Right kidney (tissue), 9 donors: ENCODE measurements around the gene ZNF267.
"Not testable (repeated sequence)": the region's sequence is repeated elsewhere in the genome, so short reads cannot be mapped to it uniquely, and the experiment has no call there.

ENCODE experiments used
- DNase-seq: peaks from one replicate; pipeline ENCODE4 v3.0.0-alpha.2; 2016
- long read RNA-seq, 8 donors: transcript quantifications; one replicate each; lab custom pipeline, GENCODE V29; 2026

Gene ZNF267
- long read RNA-seq, donor 1, full-length matches to known transcripts = 9 of 9 reads
- long read RNA-seq, donor 1, partial matches to known transcripts = 0 of 9 reads
- long read RNA-seq, donor 1, other reads (novel, unspliced or antisense) = 0 of 9 reads
- long read RNA-seq, donor 2, full-length matches to known transcripts = 6 of 6 reads
- long read RNA-seq, donor 2, partial matches to known transcripts = 0 of 6 reads
- long read RNA-seq, donor 2, other reads (novel, unspliced or antisense) = 0 of 6 reads
- long read RNA-seq, donor 3 = 0 reads
- long read RNA-seq, donor 4, full-length matches to known transcripts = 12 of 12 reads
- long read RNA-seq, donor 4, partial matches to known transcripts = 0 of 12 reads
- long read RNA-seq, donor 4, other reads (novel, unspliced or antisense) = 0 of 12 reads
- long read RNA-seq, donor 5, full-length matches to known transcripts = 3 of 3 reads
- long read RNA-seq, donor 5, partial matches to known transcripts = 0 of 3 reads
- long read RNA-seq, donor 5, other reads (novel, unspliced or antisense) = 0 of 3 reads
- long read RNA-seq, donor 6, full-length matches to known transcripts = 6 of 6 reads
- long read RNA-seq, donor 6, partial matches to known transcripts = 0 of 6 reads
- long read RNA-seq, donor 6, other reads (novel, unspliced or antisense) = 0 of 6 reads
- long read RNA-seq, donor 7 = 0 reads
- long read RNA-seq, donor 8, full-length matches to known transcripts = 7 of 7 reads
- long read RNA-seq, donor 8, partial matches to known transcripts = 0 of 7 reads
- long read RNA-seq, donor 8, other reads (novel, unspliced or antisense) = 0 of 7 reads

DNA sequence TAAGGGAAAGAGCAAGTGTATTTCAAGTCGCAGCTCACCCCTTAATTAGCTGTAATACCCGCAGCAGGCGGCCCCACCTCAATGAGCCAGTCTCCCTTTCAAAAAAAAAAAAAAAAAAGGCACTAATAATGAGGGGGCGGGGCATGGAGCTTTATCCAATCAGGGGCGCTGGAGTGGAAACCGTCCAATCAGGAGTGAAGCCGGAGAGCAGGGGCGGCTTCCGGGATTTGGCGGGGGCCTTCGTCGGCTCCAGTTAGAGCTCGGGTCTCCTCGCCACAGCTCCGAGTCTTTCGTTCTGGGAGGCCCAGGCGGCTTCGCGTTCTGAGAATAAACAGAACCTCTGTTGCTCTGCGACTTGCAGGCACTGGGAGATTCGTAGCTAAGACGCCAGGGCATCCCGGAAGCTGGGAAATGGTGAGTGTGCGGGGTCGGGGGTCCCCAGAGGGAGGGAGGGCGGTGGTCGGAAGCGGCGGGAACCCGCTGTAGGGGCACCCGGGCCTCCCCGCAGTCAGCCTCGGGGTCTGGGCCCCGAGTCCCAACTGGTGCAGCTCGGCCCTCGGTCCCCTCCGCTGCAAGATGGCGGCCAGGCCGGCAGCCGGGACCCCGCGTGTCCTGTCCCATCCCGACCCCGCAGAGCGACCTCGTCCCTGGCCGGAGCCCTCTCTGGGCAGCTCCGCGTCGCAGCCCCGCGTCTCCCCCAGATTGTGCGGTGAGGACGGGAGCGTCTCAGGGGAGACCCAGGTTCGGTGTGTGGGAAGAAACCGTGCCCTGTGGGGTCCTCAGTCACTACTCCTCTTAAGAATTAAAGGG, at the start of gene ZNF267:
Gene ZNF267, plus strand, starts transcription at position 252 of the 810 bp plus-strand sequence. Its CDS starts 160 bp downstream, at position 412.
- DNase-seq = peak; percentile 83

DNA sequence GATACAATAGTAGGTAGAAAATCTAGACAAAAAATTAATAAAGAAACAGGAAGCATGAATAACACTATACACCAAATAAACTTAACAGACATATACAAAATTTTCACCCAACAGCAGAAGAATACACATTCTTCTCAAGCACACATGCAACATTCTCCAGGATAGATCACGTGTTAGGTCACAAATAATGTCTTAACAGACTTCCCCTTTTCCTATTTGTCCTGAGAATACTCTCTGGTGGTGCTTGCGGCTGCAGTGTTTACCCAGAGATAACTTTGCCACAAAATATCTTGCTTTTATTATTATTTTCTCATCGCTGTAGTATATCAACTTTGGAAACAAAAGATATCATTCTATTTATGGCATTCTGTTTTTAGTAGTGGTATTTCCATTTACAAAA, 40.6 kb upstream of the ZNF267 start:
- DNase-seq = no peak

DNA sequence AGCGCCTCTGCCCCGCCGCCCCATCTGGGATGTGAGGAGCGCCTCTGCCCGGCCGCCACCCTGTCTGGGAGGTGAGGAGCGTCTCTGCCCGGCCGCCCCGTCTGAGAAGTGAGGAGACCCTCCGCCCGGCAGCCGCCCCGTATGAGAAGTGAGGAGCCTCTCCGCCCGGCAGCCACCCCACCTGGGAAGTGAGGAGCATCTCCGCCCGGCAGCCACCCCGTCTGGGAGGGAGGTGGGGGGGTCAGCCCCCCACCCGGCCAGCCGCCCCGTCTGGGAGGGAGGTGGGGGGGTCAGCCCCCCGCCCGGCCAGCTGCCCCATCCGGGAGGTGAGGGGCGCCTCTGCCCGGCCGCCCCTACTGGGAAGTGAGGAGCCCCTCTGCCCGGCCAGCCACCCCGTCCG, 37.2 kb upstream of the ZNF267 start:
- DNase-seq = not testable (repeated sequence)

DNA sequence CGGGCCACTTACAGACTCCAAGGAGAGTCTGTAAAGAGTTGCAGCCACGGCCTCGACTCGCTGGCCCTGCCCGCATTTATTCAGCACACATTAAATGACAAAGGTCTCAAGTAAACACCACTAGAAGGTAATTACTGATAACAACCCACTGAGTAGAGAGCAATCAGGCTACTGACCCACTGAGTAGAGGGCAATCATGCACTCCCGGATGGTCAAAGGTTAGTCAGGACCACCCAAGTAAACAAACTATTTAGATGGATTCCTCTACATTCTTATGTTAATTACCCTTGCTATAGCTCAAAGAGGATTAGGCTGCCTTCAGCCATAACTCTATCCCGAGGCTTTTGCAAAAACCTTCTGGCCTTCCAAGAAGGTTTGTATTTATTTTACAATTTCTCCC, 30.7 kb upstream of the ZNF267 start:
- no peak for DNase-seq

DNA sequence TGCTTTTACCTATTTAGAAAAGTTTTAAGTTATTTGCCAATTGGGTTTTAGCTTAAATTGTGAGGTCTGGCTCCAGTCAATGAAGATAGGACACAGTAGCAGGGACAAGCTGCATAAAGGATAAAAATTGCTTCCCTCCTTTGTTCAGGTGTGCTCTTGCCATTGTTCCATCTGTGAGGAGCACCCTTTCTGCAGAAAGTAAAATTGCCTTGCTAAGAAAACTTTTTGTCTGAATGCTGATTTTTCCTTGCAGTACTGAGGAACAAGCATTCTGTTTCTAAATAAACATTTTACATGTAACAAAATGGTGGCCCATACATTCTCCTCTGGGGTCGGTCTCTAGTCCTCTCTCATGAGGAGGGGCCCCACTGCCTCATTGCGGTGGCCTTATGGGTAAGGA, 25.0 kb upstream of the ZNF267 start:
- not testable (repeated sequence) for DNase-seq

DNA sequence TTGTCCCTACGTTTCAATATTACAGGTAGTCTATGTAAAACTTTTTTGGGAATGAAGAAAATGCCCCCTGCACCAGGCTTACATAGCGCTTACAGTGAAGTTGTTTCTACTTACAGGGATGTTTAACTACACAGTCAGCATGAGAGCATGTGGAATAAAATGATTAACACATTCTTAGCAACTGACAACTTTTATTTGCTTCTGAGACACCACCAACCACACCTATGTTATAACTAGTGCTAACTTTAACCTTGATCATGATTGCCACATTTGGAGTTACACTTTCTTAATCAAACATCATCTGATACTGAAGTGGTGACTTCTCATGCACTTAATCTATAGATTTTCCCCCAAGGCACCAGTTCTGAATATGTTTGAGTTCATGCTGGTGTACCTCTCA, 20.3 kb upstream of the ZNF267 start:
- DNase-seq = no peak

DNA sequence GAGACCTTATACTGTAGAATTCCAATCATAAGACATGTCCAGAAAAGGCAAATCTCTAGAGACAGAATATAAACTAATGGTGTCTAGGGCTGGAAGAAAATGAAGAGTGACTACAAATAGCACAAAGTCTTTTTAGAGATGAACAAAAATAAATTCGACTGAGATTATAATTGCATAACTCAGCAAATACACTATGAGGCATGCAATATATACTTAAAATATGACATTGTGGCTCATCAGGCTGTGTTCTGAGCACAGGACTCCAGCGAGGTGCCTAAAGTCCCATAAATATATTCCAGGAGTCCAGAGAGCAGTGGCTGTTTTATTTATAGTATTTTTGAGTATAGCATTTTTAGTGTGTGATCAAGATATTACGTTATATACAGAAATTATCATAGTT, 13.1 kb upstream of the ZNF267 start:
- DNase-seq = no peak

DNA sequence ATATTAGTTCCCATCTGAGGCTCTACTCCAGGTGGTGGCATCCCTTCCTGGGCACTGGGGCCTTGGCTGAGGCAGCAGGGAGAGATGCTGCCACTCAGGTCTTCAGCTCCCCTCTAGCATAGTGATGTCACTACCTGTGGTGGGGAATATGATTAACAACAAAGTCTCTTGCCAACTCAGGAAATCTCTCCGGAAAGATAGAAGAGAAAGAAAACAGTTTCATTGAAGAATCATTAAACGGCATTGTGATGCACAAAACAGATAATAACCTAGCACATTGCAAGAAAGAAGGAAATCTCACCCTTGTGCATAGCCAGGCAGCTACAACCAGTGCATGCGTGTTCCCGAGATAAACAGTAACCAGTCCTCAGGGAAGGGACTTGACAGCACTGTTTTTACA, 12.2 kb upstream of the ZNF267 start:
- DNase-seq = no peak

DNA sequence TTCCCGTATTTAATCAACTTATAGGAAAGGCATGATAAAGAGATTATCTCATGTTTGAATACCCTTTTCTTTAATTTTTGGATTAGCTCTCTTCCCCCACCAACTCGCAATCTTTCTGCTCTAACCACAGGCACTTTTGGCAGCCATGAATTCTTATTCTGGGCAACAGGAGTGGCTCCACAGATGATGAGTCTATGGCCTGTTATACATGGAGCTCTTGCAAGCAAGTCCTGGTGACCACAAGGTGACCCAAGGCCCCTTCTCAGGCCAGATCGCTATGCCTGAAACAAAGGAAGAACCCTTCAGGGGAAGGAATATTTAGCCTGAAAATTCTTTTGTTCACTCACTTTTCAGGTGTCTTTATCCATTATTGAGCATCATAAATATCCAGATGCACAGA, 10.8 kb upstream of the ZNF267 start:
- DNase-seq = no peak

DNA sequence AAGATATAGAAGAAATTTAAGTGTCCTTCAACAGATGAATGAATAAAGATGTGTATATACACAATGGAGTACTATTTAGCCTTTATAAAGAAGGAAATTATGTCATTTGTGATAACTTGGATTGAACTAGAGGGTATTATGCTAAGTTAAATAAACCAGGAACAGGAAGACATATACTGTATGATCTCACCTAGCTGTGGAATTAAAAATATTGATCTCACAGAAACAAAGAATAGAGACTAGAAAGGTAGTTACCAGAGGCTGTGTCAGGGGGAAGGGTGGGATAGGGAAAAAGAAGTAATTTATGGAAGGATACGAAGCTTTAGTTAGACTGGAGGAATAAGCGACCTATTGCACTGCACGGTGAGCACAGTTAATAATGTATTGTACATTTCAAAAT, 5.4 kb upstream of the ZNF267 start:
- DNase-seq = no peak

DNA sequence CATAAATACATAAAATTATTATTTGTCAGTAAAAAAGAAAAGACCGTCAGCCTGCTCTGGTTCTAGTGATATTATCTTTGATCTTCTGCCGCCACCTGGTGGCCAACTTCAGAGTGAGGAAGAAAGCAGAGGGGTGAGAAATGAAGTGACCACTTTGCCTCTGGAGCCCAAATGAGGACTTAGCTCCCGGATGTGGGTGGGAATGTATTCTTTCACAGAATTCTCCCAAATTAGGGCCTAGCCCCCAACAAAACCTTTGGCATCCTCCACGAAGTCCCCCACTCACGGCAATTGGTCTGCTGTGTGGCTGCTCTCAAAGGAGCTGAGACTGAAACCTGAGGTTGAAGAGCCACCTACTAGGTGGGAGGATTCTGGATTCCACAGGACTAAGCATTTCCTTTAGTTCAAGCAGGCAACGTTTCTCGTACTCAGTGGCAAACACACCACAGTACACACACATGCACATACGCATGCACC, 4.9 kb upstream of the ZNF267 start:
- peak; percentile 40 for DNase-seq

DNA sequence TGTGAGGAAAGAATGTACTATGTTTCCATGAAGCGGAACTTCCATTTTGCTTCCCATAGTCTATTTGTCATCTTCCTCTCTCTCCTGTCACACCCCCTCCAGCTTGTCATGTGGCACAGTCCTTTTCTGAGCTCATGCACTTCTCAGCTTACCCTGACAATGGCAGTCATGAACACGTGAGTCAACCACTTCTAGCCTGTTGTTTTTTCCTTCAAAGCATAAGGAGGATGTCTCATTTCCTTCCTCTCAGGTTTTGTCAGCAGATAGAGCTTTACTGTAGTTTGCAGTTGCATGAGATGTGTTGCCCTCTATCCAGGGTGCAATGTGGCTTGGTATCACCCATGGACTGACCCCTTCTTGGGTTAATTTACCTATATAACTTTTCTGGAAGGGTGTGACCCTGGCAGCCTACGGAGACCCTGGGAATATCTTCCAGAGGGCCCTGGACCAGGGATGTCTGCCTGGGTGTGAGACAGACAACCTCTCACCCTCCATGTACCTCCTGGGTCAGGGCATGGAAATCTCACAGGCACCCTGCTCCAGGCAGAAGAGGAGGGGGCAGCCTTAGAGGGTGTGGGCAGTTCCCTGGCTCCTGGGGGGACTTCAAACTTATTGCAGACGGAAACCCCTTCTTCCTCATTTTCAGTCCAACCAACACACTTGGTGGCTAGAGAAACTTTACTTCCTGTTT, 4.0 kb upstream of the ZNF267 start:
- no peak for DNase-seq

DNA sequence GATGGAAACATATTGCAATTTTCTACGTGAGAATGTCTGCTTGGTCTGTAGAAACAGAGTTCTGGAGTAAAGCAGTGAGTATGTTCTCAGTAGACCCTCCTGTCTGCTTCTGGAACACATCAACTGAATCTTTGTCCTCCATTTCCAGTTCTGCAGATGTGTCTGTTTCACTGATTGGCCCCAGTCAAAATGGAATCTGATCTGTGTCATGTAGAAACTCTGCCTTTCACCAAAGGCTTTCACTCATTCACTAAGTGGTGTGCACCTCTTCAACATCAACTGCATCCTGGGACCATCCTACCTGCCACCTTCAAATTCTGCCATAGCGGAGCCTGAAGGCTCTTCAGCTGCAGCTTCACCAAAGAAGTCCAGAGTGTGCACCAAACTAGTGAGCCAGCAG, 2.8 kb upstream of the ZNF267 start:
- DNase-seq = no peak

DNA sequence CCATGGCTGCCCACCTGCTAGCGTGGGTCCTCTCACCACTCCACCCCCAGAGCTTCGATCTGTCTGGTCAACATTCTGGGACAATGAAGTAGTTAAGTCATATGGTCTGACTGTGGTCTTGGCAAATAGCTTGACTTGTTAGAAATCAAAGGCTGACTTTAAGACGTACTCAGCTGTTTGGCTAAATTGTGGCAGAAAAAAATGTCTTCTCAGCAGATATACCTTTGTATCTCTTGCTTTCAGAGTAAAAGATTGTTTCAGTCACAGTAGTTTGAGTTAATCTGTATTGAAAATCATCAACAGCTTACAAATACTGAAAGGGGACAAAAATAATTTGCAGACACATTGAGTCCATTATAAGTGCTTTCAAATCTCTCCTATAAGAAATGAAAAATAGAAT, 2.1 kb upstream of the ZNF267 start:
- DNase-seq = no peak

DNA sequence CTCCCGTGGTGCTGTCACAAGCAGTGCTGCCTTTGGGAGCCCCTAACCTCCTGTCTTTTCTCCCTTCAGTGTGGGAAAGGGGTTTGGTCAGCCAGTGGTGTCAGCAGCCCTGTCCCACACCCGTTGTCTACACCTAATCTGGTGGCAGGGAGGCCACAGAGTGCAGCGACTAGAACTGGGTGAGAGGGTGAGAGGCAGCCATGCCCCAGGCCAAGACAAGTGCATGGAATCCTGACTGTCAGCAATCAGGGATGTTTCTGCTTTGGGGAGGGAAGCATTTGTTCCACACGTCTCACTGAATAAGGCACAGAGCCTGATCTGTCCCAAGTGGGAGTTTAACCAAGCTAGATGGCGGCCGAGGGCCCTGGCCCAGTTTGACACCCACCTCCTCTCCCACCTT, 1.4 kb upstream of the ZNF267 start:
- DNase-seq = no peak

DNA sequence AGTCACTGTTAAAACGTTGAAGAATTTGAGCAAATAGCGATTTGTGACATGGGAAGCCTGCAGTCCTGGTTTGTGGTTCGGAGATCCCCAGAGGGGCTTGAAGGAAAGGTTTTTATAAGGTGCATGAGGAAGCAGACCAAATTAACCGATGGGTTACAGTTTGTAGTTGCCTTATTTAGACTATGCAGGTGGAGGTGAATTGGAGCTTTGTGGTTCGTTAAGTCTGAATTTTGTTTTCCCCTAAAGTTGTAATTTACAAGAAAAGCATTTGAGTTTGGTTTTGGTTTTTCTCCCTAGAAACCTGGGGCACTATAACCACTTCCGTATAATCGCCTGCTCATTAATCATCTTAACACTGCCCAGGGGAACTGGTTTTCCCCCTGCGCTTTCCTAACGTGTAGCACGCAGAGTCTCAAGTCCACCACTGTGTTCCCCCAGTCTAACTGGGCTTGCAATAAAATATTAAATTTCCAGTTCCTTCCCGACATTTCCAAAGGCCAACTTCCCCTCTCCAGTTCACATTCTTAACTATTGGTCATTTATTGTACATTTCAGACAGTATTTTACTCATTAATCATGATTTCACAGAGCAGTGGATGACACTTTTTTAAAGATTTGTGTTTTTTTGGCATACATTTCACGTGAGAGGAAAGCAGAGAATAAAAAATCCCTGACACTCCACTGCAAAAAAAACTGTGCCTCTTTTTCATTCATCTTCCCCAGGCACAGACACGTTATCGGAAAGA, 932 bp downstream of the ZNF267 start:
- DNase-seq = no peak

DNA sequence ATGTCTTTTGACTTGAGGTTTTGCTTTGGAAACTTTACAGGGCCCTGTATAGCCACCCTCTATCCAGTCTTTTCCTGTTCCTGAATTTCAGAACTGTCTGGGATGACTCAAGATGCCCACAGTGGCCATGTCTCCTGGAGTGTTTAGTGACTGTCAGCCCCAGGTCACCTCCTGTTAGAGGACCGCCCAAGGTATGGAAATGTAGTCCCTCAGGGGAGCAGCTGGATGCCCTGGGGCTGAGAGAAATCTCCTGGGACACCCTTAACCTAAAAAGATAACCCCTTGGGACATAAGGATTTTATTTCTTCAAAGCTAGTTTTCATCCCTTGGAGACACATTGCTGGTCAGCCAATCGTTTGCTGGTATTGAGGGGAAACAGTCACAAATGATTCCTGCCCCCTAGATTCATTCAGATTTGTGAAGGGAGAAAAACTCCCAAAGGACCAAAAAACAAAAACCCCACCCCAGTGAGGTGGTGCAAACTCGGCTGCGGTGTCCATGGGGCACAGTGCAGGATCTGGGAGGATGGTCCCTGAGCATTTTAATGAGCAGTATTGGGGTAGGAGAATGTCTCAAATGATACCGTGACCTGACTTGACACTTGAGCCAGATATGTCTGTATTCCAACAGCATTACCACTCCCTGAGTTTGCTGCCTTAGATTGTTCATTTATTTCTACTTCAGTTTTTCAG, 1.7 kb downstream of the ZNF267 start:
- DNase-seq = no peak

DNA sequence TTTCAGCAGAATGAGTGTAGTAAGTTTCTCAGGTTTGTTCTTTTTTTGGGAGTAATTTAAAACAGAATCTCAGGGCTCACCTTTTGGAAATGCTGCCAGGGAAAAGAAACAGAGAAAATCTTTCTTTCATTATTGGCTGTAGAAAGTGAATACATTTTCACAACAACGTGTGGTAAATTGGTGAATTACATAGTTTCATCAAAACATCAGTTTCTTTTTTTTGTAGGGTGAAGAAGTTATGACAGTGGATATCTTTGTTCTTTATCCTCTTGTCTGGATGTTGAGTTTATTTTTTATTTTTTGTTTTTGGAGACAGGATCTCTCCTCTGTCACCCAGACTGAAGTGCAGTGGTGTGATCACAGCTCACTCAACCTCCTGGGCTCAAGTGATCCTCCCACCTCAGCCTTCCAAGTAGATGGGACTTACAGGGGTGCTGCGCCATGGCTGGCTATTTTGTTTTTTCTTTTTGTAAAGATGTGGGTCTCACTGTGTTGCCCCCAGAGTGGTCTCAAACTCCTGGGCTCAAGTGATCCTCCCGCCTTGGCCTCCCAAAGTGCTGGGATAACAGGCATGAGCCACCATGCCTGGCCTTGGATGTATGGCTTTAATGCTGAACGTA, 2.4 kb downstream of the ZNF267 start:
- DNase-seq = no peak

DNA sequence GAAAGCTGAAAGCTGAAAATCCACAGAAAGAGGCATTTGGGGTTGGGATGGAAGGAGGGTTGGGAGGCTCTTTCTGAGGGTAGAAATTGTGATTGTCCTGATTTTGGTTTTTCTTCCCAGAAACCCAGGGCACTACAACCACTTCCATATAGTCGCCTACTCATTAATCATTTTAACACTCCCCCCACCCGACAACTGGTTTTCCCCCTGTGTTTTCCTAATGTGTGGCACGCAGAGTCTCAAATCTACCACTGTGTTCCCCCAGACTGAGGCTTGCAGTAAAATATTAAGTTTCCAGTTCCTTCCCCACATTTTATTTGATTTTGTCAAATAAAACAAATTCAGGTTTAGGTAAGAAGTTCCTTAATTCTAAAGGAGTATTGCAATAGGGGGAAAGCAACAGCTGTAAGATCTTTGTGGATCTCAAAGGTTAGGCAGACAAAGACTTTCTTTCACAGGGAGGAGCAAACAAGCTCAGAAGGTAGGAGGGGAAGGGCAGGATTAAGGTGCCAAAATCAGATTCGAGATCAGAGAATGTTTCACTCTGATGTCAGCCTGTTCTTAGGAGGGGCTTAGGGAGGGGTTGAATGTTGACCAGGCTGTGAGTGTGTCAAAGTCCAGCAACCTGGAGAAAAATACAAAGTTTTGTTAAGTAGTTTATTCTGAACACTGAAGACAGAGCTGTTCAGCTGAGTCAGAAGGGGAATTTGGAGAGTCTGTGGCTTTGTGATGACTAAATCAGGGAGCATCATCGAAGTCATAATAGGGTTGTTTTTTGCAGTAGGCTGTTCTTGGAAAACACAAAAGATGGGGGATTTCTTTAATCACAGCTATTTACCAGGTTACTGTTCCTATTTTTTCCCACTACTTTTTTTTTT, 3.6 kb downstream of the ZNF267 start:
- DNase-seq = no peak
